CD4-positive, alpha-beta memory T cell (primary cell): ENCODE measurements around the gene SP140. TPM values are rescaled to one million over a fixed set of nuclear protein-coding genes. Genes with fewer than 3 reads are reported as not detected.
"Not testable (repeated sequence)": the region's sequence is repeated elsewhere in the genome, so short reads cannot be mapped to it uniquely, and the experiment has no call there.

Source experiments
- CTCF ChIA-PET: fragments of 350-600 bp; sonication (Branson Sonifier 250); formaldehyde crosslinking; loops from one replicate; lab custom pipeline; 2021; ENCODE audit warnings: inconsistent platforms; ENCODE audit not compliant: partially characterized antibody; lab: Charles Lee
- POLR2A ChIA-PET: fragments of 350-600 bp; sonication (Branson Sonifier 250); formaldehyde crosslinking; loops from one replicate; lab custom pipeline; 2021; ENCODE audit not compliant: partially characterized antibody; lab: Charles Lee
- DNase-seq, 5 donors: peaks; one replicate each; pipeline versions ENCODE4 v3.0.0 to v3.0.0-alpha.2; 2020 to 2022; ENCODE audit warnings: mixed read lengths in 1 of 5
- H3K27ac ChIP-seq: one replicate; pipeline ENCODE4 v1.7.0; 2013; ENCODE audit warnings: low read depth, low read length
- H3K27me3 ChIP-seq: 2 replicates; pipeline ENCODE4 v1.7.0; 2013; ENCODE audit warnings: mild to moderate bottlenecking, low read length, moderate library complexity; ENCODE audit not compliant: insufficient read depth
- H3K36me3 ChIP-seq: 2 replicates; pipeline ENCODE4 v1.7.0; 2013; ENCODE audit warnings: mild to moderate bottlenecking, low read length, moderate library complexity; ENCODE audit not compliant: insufficient read depth
- H3K4me1 ChIP-seq: 2 replicates; pipeline ENCODE4 v1.7.0; 2013; ENCODE audit warnings: mild to moderate bottlenecking, low read length, moderate library complexity; ENCODE audit not compliant: insufficient read depth
- H3K4me3 ChIP-seq, 2 donors: one replicate each; pipeline ENCODE4 v1.7.0; 2013; ENCODE audit warnings: low read length in 2 of 2, mild to moderate bottlenecking in 1 of 2
- H3K9me3 ChIP-seq, 2 donors: one replicate each; pipeline ENCODE4 v1.7.0; 2013; ENCODE audit warnings: low read length in 2 of 2, control low read depth in 1 of 2; ENCODE audit not compliant: control insufficient read depth in 1 of 2
- H3K27ac Mint-ChIP-seq, 7 donors: one replicate each; pipeline ENCODE4 v1.8.0; 2020 to 2021; ENCODE audit warnings: mixed read lengths in 7 of 7, mild to moderate bottlenecking in 6 of 7, inconsistent platforms in 3 of 7, moderate library complexity in 3 of 7
- H3K27me3 Mint-ChIP-seq, 2 donors: one replicate each; pipeline ENCODE4 v1.8.0; 2020 to 2021; ENCODE audit warnings: mixed read lengths in 2 of 2
- H3K36me3 Mint-ChIP-seq, 2 donors: one replicate each; pipeline ENCODE4 v1.8.0; 2020 to 2021; ENCODE audit warnings: mixed read lengths in 2 of 2, inconsistent platforms in 1 of 2, mild to moderate bottlenecking in 1 of 2
- H3K4me1 Mint-ChIP-seq, 4 donors: one replicate each; pipeline ENCODE4 v1.8.0; 2020 to 2021; ENCODE audit warnings: mixed read lengths in 4 of 4, mild to moderate bottlenecking in 1 of 4
- H3K4me3 Mint-ChIP-seq, 8 donors: one replicate each; pipeline ENCODE4 v1.8.0; 2020 to 2021; ENCODE audit warnings: mixed read lengths in 8 of 8, mild to moderate bottlenecking in 7 of 8, moderate library complexity in 6 of 8, inconsistent platforms in 3 of 8
- H3K9me3 Mint-ChIP-seq, 8 donors: one replicate each; pipeline ENCODE4 v1.8.0; 2020 to 2021; ENCODE audit warnings: mixed read lengths in 8 of 8, mild to moderate bottlenecking in 5 of 8, inconsistent platforms in 3 of 8, moderate library complexity in 1 of 8
- intact Hi-C: fragments of 100-400 bp; cut with micrococcal nuclease; formaldehyde crosslinking; loops from one replicate; pipeline ENCODE4 v1.15.1; 2023
- polyA plus RNA-seq, 2 donors: library from polyadenylated mRNA; unstranded; fragments of 300-500 nt; fragmentation: Illumina TruSeq; gene quantifications; one replicate each; pipeline ENCODE4 v1.2.3, GENCODE V29; 2021
- total RNA-seq, 2 experiments: library from RNA; stranded (reverse); gene quantifications; one replicate each; pipeline ENCODE4 v1.2.3, GENCODE V29; 2021

Gene SP140
- total and polyA plus RNA-seq, 4 experiments from 2014 or later, result 18.0 to 79.3 (median 52.5) TPM

DNA sequence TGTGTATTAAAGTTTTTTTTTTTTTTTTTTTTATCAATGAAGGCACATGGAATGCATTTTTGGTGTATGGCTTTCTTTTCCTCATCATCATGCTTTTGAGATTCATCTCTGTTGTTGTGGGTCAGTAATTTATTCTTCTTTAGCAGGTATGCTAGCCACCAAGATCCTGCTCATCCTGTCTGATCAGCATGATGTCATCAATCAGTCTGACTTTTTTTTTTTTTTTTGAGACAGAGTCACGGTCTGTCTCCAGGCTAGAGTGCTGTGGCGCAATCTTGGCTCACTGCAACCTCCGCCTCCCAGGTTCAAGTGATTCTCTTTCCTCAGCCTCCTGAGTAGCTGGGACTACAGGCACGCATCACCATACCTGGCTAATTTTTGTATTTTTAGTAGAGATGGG lies 2.7 kb upstream of the SP140 start:
- H3K36me3 ChIP-seq, H3K4me3 ChIP-seq, DNase-seq, H3K27ac ChIP-seq, H3K9me3 ChIP-seq, intact Hi-C loops, H3K27me3 Mint-ChIP-seq, H3K27me3 ChIP-seq, H3K9me3 Mint-ChIP-seq: not testable (repeated sequence)
- Mint-ChIP-seq H3K27ac (peak overlapping the region in 3 of 7 donors; percentile 56 to 97 (median 72)), H3K4me1 (peaks cover 47 to 76% (median 55%) of the 10 kb centered on the region in 4 donors), H3K4me3 (peak overlapping the region in 1 of 8 donors; percentile 25), H3K36me3 (peaks cover 5 to 22% of the 10 kb centered on the region in 2 donors)
- ChIA-PET POLR2A (interaction anchor here (1.6 kb wide), 1 partner anchor 105 kb away, joined by 6 read pairs; the partner anchor contains the start of gene SP140L), CTCF (interaction anchor here (0.6 to 1.0 kb wide), 2 partner anchors 20 to 285 kb away, joined by 3 read pairs; no protein-coding TSS in a partner anchor)
- peaks cover 53% of the 10 kb centered on the region for H3K4me1 ChIP-seq

DNA sequence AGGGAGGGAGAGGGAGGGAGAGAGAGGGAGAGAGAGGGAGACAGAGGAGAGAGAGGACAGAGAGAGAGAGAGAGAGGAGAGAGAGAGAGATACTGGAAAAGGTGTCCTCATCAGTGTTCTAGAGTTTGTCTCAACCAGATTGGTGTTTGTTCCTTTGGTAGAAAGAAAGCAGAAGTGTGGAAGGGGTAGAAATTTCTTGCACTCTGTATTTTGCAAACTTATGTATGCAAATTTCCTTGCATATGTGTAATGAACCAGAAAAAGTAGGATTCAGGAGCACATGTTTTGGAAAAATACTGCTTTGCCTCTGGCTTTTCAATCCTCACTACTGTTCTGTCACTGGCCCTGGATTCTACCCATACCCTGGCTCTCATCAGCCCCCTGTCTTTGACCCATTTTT lies 1.1 kb upstream of the SP140 start:
- H3K4me1 ChIP-seq, result peaks cover 56% of the 10 kb centered on the region
- H3K36me3 ChIP-seq, result no peaks in the 10 kb centered on the region
- Mint-ChIP-seq H3K27me3 (no peaks in the 10 kb centered on the region), H3K9me3 (peaks cover 0 to 2% (median 0%) of the 10 kb centered on the region in 8 donors), H3K36me3 (peaks cover 0 to 21% of the 10 kb centered on the region in 2 donors), H3K4me1 (peaks cover 49 to 78% (median 57%) of the 10 kb centered on the region in 4 donors), H3K4me3 (peak overlapping the region in 5 of 8 donors; percentile 13 to 97 (median 91)), H3K27ac (peak overlapping the region; percentile 96 to 99 (median 97))
- no peak overlapping the region for H3K4me3 ChIP-seq
- H3K27ac ChIP-seq, result peak overlapping the region; percentile 79
- H3K27me3 ChIP-seq, result no peaks in the 10 kb centered on the region
- intact Hi-C loops, result loop anchor here (2.0 kb wide), 1 partner anchor 378 kb away; no protein-coding TSS in a partner anchor
- H3K9me3 ChIP-seq, result no peaks in the 10 kb centered on the region
- DNase-seq, result no peak
- POLR2A ChIA-PET, result interaction anchor here (1.3 to 4.9 kb wide), 6 partner anchors 28 to 192 kb away, joined by 3 to 29 read pairs (median 18); partner anchors contain the start of genes SP100 and SP140L
- CTCF ChIA-PET, result no interaction called here

DNA sequence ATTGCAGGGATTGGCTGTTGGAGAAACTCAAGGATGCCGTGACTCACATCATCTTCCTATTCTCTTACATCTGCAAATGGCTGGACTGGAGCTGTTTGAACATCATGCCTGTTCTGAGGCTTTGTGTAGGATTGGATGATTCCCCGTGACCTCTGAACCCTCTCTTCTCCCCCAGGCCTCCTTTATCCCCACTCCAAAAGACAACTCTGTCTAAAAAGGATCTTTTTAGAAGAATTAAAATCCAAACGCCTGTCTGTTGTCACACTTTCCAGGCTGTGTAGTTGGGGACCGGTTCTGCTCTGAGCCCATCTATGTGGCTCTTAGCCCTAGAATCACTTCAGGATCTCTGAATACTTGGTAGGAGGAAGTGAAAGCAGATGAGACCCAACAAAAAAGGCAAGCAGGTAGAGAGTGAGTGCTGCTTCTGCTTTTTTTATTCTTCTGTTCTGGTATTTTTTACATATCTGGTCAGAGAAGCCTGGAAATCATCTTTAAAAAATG lies 565 bp downstream of the SP140 start:
- Mint-ChIP-seq H3K9me3 (peaks cover 0 to 15% (median 12%) of the 10 kb centered on the region in 8 donors), H3K27ac (peak overlapping the region; percentile 96 to 99 (median 97)), H3K4me3 (peak overlapping the region; percentile 88 to 97 (median 90)), H3K27me3 (no peaks in the 10 kb centered on the region), H3K36me3 (peaks cover 15 to 29% of the 10 kb centered on the region in 2 donors), H3K4me1 (peaks cover 53 to 82% (median 61%) of the 10 kb centered on the region in 4 donors)
- Histone ChIP-seq H3K36me3 (no peaks in the 10 kb centered on the region), H3K27me3 (no peaks in the 10 kb centered on the region), H3K9me3 (peaks cover 0 to 9% of the 10 kb centered on the region in 2 donors), H3K4me1 (peaks cover 61% of the 10 kb centered on the region), H3K4me3 (peak overlapping the region; percentile 39 to 68), H3K27ac (peak overlapping the region; percentile 79)
- intact Hi-C loops, result loop anchor here (1.0 to 5.0 kb wide), 6 partner anchors 8 to 831 kb away; partner anchors contain the start of genes CAB39, FBXO36, PSMD1 and SP100
- peak; percentile 23 to 55 (median 40) for DNase-seq
- POLR2A ChIA-PET, result interaction anchor here (0.7 to 4.9 kb wide), 17 partner anchors 9 to 488 kb away, joined by 3 to 29 read pairs (median 6); partner anchors contain the start of genes SP100 and SP140L
- CTCF ChIA-PET, result interaction anchor here (0.7 kb wide), 1 partner anchor 24 kb away, joined by 3 read pairs; no protein-coding TSS in a partner anchor

DNA sequence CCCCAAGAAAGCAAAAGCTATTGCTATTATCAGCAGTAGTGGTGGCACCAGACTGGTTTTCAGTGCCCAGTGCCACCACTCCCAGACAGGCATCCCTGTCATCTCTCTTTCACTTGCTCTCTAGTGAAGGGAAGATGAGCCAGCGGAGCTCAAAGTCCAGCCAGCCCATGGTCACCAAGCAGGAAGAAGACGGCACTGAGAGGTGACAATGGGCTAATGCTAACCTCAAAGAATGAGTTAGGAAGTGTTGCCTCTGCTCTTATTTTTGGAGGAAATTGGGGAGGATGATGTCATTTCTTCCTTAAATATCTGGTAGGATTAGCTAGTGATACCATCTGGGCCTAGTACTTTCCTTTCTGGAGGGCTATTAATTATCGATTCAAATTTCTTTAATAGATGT lies 1.7 kb downstream of the SP140 start:
- Histone ChIP-seq H3K36me3 (no peaks in the 10 kb centered on the region), H3K4me1 (peaks cover 72% of the 10 kb centered on the region), H3K4me3 (peak overlapping the region; percentile 34 to 42), H3K9me3 (peaks cover 0 to 9% of the 10 kb centered on the region in 2 donors), H3K27ac (peak overlapping the region; percentile 79), H3K27me3 (no peaks in the 10 kb centered on the region)
- peaks cover 0 to 19% (median 14%) of the 10 kb centered on the region in 8 donors for H3K9me3 Mint-ChIP-seq
- peak overlapping the region; percentile 88 to 98 (median 94) for H3K27ac Mint-ChIP-seq
- ChIA-PET CTCF (interaction anchor here (1.4 to 1.5 kb wide), 2 partner anchors 28 to 67 kb away, joined by 4 read pairs; no protein-coding TSS in a partner anchor), POLR2A (interaction anchor here (0.6 to 4.9 kb wide), 8 partner anchors 8 to 375 kb away, joined by 3 to 29 read pairs (median 4); partner anchors contain the start of genes SP110 and SP140L)
- peak overlapping the region; percentile 83 to 97 (median 90) for H3K4me3 Mint-ChIP-seq
- no peaks in the 10 kb centered on the region for H3K27me3 Mint-ChIP-seq
- peaks cover 56 to 88% (median 67%) of the 10 kb centered on the region in 4 donors for H3K4me1 Mint-ChIP-seq
- intact Hi-C loops, result loop anchor here (2.0 to 5.0 kb wide), 5 partner anchors 28 to 830 kb away; partner anchors contain the start of genes CAB39, FBXO36, PSMD1 and SP100
- peaks cover 26 to 40% of the 10 kb centered on the region in 2 donors for H3K36me3 Mint-ChIP-seq
- peak in 1 of 5 donors; percentile 41 for DNase-seq

DNA sequence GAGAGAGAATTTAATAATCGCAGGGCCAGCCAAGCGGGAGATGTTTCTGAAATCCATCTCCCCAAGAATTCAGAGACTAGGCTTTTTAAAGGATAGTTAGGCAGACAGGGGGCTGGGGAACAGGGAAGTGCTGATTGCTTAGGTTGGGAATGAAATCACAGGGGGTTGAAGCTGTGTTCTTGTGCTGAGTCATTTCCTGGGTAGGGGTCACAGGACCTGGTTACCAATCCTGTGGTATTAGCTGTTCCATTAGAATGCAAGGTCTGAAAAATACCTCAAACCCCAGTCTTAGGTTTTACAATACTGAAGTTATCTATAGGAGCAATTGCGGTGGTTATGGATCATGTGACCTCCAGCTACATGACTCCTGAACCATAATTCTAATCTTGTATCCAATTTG lies 4.6 kb downstream of the SP140 start:
- no peaks in the 10 kb centered on the region for H3K27me3 ChIP-seq
- H3K4me1 Mint-ChIP-seq, result peaks cover 55 to 88% (median 68%) of the 10 kb centered on the region in 4 donors
- H3K4me3 Mint-ChIP-seq, result peak overlapping the region; percentile 36 to 78 (median 54)
- no peaks in the 10 kb centered on the region for H3K36me3 ChIP-seq
- no peaks in the 10 kb centered on the region for H3K27me3 Mint-ChIP-seq
- peaks cover 41 to 56% of the 10 kb centered on the region in 2 donors for H3K36me3 Mint-ChIP-seq
- no peak for DNase-seq
- intact Hi-C loops, result no loop called here
- peaks cover 0 to 9% of the 10 kb centered on the region in 2 donors for H3K9me3 ChIP-seq
- H3K4me1 ChIP-seq, result peaks cover 83% of the 10 kb centered on the region
- H3K27ac ChIP-seq, result no peak overlapping the region
- H3K9me3 Mint-ChIP-seq, result peaks cover 0 to 19% (median 14%) of the 10 kb centered on the region in 8 donors
- no peak overlapping the region for H3K4me3 ChIP-seq
- POLR2A ChIA-PET, result interaction anchor here (0.9 to 1.5 kb wide), 5 partner anchors 10 to 97 kb away, joined by 3 to 8 read pairs (median 4); partner anchors contain the start of genes SP110 and SP140L
- CTCF ChIA-PET, result interaction anchor here (1.9 kb wide), 1 partner anchor 27 kb away, joined by 5 read pairs; no protein-coding TSS in a partner anchor
- peak overlapping the region in 2 of 7 donors; percentile 0 to 74 for H3K27ac Mint-ChIP-seq

DNA sequence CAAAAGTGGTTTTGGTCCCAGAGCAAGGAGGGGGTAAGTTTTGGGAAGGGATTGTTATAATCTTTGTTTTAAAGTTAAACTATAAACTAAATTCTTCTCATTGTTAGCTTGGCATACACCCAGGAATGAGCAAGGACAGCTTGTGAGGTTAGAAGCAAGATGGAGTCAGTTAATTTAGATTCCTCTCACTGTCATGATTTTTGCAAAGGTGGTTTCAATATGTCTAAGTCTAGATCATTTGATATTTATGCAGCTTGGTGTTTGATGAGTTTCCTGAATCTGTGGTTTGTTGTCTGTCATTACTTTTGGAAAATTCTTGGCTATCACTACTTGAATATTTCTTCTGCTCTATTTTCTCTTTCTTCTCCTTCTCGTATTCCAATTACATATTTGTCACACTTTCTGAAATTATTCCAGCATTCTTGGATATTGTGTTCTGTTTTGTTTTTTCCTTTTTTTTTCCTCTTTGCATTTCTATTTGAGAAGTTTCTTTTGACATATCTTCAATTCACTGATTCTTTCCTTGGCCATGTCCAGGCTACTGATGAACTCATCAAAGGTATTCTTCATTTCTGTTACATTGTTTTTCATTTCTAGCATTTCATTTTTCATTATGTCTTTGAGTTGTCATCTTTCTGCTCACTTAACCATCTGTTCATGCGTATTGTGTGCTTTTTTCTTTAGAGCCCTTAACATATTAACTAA lies 5.1 kb downstream of the SP140 start:
- H3K4me1 ChIP-seq, result peaks cover 82% of the 10 kb centered on the region
- peak overlapping the region; percentile 0 to 85 (median 44) for H3K27ac Mint-ChIP-seq
- DNase-seq, result no peak
- H3K4me1 Mint-ChIP-seq, result peaks cover 52 to 87% (median 68%) of the 10 kb centered on the region in 4 donors
- peak overlapping the region in 7 of 8 donors; percentile 21 to 81 (median 63) for H3K4me3 Mint-ChIP-seq
- H3K9me3 Mint-ChIP-seq, result peaks cover 0 to 19% (median 14%) of the 10 kb centered on the region in 8 donors
- CTCF ChIA-PET, result interaction anchor here (1.9 kb wide), 1 partner anchor 28 kb away, joined by 5 read pairs; no protein-coding TSS in a partner anchor
- H3K27me3 ChIP-seq, result no peaks in the 10 kb centered on the region
- intact Hi-C loops, result no loop called here
- POLR2A ChIA-PET, result interaction anchor here (0.9 to 1.5 kb wide), 5 partner anchors 11 to 97 kb away, joined by 3 to 8 read pairs (median 4); partner anchors contain the start of genes SP110 and SP140L
- H3K27ac ChIP-seq, result no peak overlapping the region
- no peak overlapping the region for H3K4me3 ChIP-seq
- H3K36me3 Mint-ChIP-seq, result peaks cover 47 to 59% of the 10 kb centered on the region in 2 donors
- H3K27me3 Mint-ChIP-seq, result no peaks in the 10 kb centered on the region
- peaks cover 0 to 9% of the 10 kb centered on the region in 2 donors for H3K9me3 ChIP-seq
- H3K36me3 ChIP-seq, result no peaks in the 10 kb centered on the region
